ENCODE data around the gene KCNJ10.

KCNJ10 gene

DNA sequence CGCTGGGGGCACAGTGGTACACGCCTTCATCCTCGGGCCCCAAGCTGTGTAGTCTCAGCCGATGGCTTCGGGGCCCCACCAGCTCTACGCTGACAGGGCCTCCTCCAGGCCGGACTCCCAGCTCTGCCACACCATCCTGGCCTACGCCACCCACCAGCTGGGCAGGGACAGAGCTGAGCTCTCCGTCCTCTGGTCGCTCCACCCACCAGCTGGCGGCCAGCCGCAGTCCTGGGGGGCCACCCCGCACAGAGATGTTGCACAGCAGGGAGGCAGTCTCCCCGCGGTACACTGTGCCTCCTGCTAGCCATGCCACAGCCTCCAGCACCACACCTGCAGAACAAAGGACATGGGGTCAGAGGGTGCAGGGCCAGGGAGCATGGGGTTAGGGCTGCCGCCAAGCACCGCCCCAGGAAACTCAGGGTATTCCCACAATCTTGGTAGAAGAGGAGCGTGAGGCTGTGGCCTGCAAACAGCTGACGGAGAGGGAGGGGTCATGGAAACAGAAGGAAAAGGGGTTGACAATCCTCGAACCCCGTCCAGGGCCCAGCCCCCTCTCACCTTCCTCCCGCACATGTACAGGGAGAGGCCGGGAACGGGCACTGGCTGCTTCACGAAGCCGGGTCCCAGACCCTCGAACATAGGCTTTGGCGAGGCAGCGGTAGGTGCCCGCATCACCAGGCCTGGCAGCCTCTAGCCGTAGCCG is 22.6 kb upstream of the KCNJ10 start:
- no peaks in the 10 kb centered on the region for H4K20me1 ChIP-seq (ENCODE audit: insufficient read depth, low read length, poor library complexity, severe bottlenecking)
- no peak overlapping the region for H3K9ac ChIP-seq (ENCODE audit: low read depth, low read length, poor library complexity, severe bottlenecking)
- H3K4me1 ChIP-seq (ENCODE audit: insufficient read depth, low read length, poor library complexity, severe bottlenecking), result peaks cover 12% of the 10 kb centered on the region
- no peak overlapping the region for H2AFZ ChIP-seq (ENCODE audit: low read length)
- H3K4me3 ChIP-seq (ENCODE audit: low read length, poor library complexity, severe bottlenecking), result no peak overlapping the region
- H3K9me3 ChIP-seq (ENCODE audit: insufficient read depth, low read depth, low read length), result no peaks in the 10 kb centered on the region
- peaks cover 3% of the 10 kb centered on the region; the same call in 1 of the 2 replicates for H3K36me3 ChIP-seq (ENCODE audit: insufficient read depth, low read length)
- no peaks in the 10 kb centered on the region for H3K9me2 ChIP-seq (replicated peaks; ENCODE audit: low read depth, low read length)
- peaks cover 11% of the 10 kb centered on the region; the same call in 1 of the 2 replicates for H3K79me2 ChIP-seq (ENCODE audit: insufficient read depth, low read length)
- no peaks in the 10 kb centered on the region for H3K27me3 ChIP-seq (ENCODE audit: insufficient read depth, low read length, poor library complexity, severe bottlenecking)
- H3K4me2 ChIP-seq (ENCODE audit: low read depth, low read length, poor library complexity, severe bottlenecking), result no peak overlapping the region
- TF ChIP-seq EZH2phosphoT487 (IDR thresholded peaks at IDR 0.05; ENCODE audit: borderline replicate concordance), result no peak
- TF ChIP-seq, protein P1, sequence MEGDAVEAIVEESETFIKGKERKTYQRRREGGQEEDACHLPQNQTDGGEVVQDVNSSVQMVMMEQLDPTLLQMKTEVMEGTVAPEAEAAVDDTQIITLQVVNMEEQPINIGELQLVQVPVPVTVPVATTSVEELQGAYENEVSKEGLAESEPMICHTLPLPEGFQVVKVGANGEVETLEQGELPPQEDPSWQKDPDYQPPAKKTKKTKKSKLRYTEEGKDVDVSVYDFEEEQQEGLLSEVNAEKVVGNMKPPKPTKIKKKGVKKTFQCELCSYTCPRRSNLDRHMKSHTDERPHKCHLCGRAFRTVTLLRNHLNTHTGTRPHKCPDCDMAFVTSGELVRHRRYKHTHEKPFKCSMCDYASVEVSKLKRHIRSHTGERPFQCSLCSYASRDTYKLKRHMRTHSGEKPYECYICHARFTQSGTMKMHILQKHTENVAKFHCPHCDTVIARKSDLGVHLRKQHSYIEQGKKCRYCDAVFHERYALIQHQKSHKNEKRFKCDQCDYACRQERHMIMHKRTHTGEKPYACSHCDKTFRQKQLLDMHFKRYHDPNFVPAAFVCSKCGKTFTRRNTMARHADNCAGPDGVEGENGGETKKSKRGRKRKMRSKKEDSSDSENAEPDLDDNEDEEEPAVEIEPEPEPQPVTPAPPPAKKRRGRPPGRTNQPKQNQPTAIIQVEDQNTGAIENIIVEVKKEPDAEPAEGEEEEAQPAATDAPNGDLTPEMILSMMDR (conservative IDR thresholded peaks at IDR 0.05; ENCODE audit: low read length), result no peak
- H3F3A ChIP-seq (ENCODE audit: low read depth), result no peaks in the 10 kb centered on the region

DNA sequence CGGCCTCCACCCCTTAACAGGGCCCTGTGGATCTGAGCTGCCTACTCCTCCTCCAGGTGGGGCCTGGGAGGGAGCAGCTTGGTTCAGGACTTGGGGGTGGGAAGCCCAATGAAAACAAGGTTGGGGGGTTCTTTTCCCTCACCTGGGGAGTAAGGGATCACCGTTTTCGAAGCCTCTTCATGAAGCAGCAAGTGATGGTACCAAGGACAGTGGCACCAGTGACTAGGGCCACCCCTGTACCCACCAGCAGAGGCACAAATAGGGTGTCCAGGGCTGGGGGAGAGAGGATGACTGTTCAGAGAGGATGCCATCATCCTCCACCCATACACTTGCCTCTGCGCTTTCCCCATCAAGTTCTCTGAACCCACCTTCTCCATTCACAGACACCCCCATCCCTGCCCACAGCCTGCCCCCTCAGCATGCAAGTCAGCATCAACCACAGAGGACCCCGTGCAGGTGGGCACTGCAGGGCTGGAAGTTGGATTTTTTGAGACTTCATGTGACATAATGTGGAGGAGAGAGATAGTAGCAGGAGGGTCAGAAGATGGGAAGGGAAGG is 21.8 kb upstream of the KCNJ10 start:
- H3K36me3 ChIP-seq (ENCODE audit: insufficient read depth, low read length), result peaks cover 3% of the 10 kb centered on the region; the same call in 1 of the 2 replicates
- TF ChIP-seq EZH2phosphoT487 (IDR thresholded peaks at IDR 0.05; ENCODE audit: borderline replicate concordance), result no peak
- TF ChIP-seq, protein P1 (conservative IDR thresholded peaks at IDR 0.05; ENCODE audit: low read length), result no peak
- no peak overlapping the region for H3K4me3 ChIP-seq (ENCODE audit: low read length, poor library complexity, severe bottlenecking)
- H3K79me2 ChIP-seq (ENCODE audit: insufficient read depth, low read length), result peaks cover 5% of the 10 kb centered on the region; the same call in 1 of the 2 replicates
- H3K4me1 ChIP-seq (ENCODE audit: insufficient read depth, low read length, poor library complexity, severe bottlenecking), result peaks cover 4% of the 10 kb centered on the region
- no peaks in the 10 kb centered on the region for H3K27me3 ChIP-seq (ENCODE audit: insufficient read depth, low read length, poor library complexity, severe bottlenecking)
- no peaks in the 10 kb centered on the region for H3F3A ChIP-seq (ENCODE audit: low read depth)
- no peak overlapping the region for H2AFZ ChIP-seq (ENCODE audit: low read length)
- no peaks in the 10 kb centered on the region for H4K20me1 ChIP-seq (ENCODE audit: insufficient read depth, low read length, poor library complexity, severe bottlenecking)
- no peak overlapping the region for H3K4me2 ChIP-seq (ENCODE audit: low read depth, low read length, poor library complexity, severe bottlenecking)
- no peak overlapping the region for H3K9ac ChIP-seq (ENCODE audit: low read depth, low read length, poor library complexity, severe bottlenecking)
- no peaks in the 10 kb centered on the region for H3K9me3 ChIP-seq (ENCODE audit: insufficient read depth, low read depth, low read length)
- no peaks in the 10 kb centered on the region for H3K9me2 ChIP-seq (replicated peaks; ENCODE audit: low read depth, low read length)

DNA sequence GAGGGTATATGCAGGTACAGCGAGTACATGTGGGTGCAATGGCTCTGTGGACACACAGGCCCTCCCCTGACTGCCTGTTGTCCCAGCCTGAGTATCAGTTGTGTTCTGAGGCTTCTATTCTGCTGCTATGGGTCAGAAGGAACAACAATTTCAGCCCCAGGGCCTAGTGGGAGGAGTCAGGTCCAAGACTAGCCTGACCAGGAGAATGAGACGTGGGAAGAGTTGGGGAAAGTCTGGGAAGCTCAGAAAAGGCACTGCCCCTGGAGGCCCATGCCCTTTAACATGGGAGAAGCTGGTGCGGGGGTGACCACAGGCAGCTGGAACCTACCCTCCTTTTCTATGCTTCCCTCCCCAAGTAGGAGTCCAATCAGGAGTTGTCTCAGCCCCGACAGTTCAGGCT is 20.8 kb upstream of the KCNJ10 start:
- Histone ChIP-seq H3K36me3 (ENCODE audit: insufficient read depth, low read length) (peaks cover 3% of the 10 kb centered on the region; the same call in 1 of the 2 replicates), H3K9me2 (replicated peaks; ENCODE audit: low read depth, low read length) (no peaks in the 10 kb centered on the region), H3F3A (ENCODE audit: low read depth) (no peaks in the 10 kb centered on the region), H3K4me1 (ENCODE audit: insufficient read depth, low read length, poor library complexity, severe bottlenecking) (no peaks in the 10 kb centered on the region), H3K9ac (ENCODE audit: low read depth, low read length, poor library complexity, severe bottlenecking) (no peak overlapping the region), H3K9me3 (ENCODE audit: insufficient read depth, low read depth, low read length) (no peaks in the 10 kb centered on the region), H2AFZ (ENCODE audit: low read length) (no peak overlapping the region), H3K79me2 (ENCODE audit: insufficient read depth, low read length) (no peaks in the 10 kb centered on the region), H3K27me3 (ENCODE audit: insufficient read depth, low read length, poor library complexity, severe bottlenecking) (no peaks in the 10 kb centered on the region), H3K4me2 (ENCODE audit: low read depth, low read length, poor library complexity, severe bottlenecking) (no peak overlapping the region), H3K4me3 (ENCODE audit: low read length, poor library complexity, severe bottlenecking) (no peak overlapping the region), H4K20me1 (ENCODE audit: insufficient read depth, low read length, poor library complexity, severe bottlenecking) (no peaks in the 10 kb centered on the region)
- TF ChIP-seq, protein P1 (conservative IDR thresholded peaks at IDR 0.05; ENCODE audit: low read length), result no peak
- no peak for TF ChIP-seq EZH2phosphoT487 (IDR thresholded peaks at IDR 0.05; ENCODE audit: borderline replicate concordance)
